ENCODE results near the gene PPL.

PPL gene

DNA sequence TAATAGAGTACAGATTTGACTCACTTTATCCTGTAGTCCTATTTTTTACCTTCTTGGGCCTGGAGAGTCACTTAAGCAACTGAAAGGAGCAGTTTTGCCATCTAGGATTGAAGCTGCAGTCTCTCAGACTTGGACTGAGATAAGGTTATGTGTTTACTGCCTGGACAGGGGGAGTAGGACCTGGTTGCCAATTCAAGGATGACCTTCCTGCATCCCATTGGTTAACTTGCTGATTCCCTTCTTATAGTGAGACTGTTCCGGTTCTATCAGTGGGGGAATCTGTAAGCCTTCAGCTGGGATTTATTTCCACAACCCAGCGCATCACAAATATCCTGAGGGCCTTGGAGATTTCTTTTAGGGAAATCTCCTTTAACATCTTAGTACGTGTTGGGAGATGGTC lies 86.7 kb downstream of the PPL start:
- TF ChIP-seq TAF1 (IDR thresholded peaks at IDR 0.05; ENCODE audit: low read depth, low read length) (no peak), SPI1 (IDR thresholded peaks at IDR 0.05; ENCODE audit: low read depth, low read length) (no peak), POLR2A (IDR thresholded peaks at IDR 0.05; ENCODE audit: low read depth, low read length) (no peak), PAX5 (IDR thresholded peaks at IDR 0.05; ENCODE audit: insufficient read depth, low read length, severe bottlenecking) (no peak), POLR2AphosphoS5 (IDR thresholded peaks at IDR 0.05; ENCODE audit: low read depth, low read length) (no peak), POU2F2 (IDR thresholded peaks at IDR 0.05; ENCODE audit: low read depth, low read length) (no peak)
- FAIRE-seq, result no peak
- DNase-seq (ENCODE audit: insufficient read length, low spot score), result no peak

- peak; percentile 75 for FAIRE-seq
- TF ChIP-seq POLR2A (IDR thresholded peaks at IDR 0.05; ENCODE audit: low read depth, low read length), result no peak
- no peak for TF ChIP-seq PAX5 (IDR thresholded peaks at IDR 0.05; ENCODE audit: insufficient read depth, low read length, severe bottlenecking)
- no peak for TF ChIP-seq POLR2AphosphoS5 (IDR thresholded peaks at IDR 0.05; ENCODE audit: low read depth, low read length)
- no peak for TF ChIP-seq TAF1 (IDR thresholded peaks at IDR 0.05; ENCODE audit: low read depth, low read length)
- no peak for TF ChIP-seq SPI1 (IDR thresholded peaks at IDR 0.05; ENCODE audit: low read depth, low read length)
- TF ChIP-seq POU2F2 (IDR thresholded peaks at IDR 0.05; ENCODE audit: low read depth, low read length), result no peak
- peak; percentile 42 for DNase-seq (ENCODE audit: insufficient read length, low spot score)
Measured at GRCh38 chr16:4847774-4848587, 89.0 kb downstream of the PPL start.

DNA sequence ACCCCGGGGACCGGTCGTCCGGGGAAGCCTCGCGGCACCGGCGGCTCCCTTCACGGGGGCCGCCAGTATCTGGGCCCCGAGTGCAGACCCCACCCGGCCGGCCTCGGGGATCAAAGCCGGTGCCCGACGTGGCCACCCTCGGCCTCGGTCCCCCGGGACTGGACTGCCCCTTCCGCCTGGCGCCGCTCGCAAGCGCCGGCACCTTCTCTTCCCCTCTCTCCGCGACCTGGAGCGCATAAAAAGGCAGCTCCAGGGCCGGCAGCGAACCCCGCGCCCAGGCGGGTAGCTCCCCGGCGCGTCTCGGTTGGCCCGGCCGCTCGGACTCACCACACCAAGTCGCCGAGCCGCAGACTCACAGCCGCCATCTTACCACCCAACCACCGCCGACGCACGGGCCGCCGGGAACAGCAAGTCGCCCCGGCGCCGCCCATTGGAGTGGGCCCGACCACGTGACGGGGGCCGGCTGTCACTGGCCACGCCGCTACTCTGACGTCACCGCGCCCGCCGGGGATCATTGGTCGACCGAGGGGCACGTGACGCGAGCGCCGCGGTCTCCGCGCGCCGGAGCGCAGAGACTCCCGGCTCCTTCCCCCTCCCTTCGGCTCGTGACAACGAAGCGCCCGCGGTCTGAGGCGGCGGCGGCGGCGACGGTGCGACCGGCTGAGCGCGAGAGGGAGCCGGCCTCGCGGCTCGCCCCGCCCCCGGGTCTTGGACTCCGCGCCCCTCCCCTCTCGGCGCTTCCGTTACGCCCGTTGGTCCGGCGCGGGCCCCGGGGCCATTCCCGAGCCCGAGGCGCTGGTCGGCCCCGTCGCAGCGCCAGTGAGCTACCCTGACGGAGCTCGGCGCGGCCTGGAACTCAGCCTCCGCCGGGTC lies 89.8 kb downstream of the PPL start, which contains the start of the genes GLYR1 and UBN1:
Gene GLYR1 (minus strand): TSS at position 388 of the 873 bp plus-strand sequence. CDS start 23 bp downstream, at position 365.
Gene UBN1 (plus strand): TSS at position 581 of the 873 bp plus-strand sequence. CDS start 5,437 bp downstream, outside the sequence.
- FAIRE-seq (peak; percentile 99), DNase-seq (ENCODE audit: insufficient read length, low spot score) (peak; percentile 95)
- TF ChIP-seq POLR2A (IDR thresholded peaks at IDR 0.05; ENCODE audit: low read depth, low read length), result peak; percentile 71; the same call in 1 of the 2 replicates
- no peak for TF ChIP-seq SPI1 (IDR thresholded peaks at IDR 0.05; ENCODE audit: low read depth, low read length)
- TF ChIP-seq POU2F2 (IDR thresholded peaks at IDR 0.05; ENCODE audit: low read depth, low read length), result 0 out of 2 replicates have a peak, but pooled peaks have one; percentile 42
- TF ChIP-seq POLR2AphosphoS5 (IDR thresholded peaks at IDR 0.05; ENCODE audit: low read depth, low read length), result peak; percentile 81
- no peak for TF ChIP-seq PAX5 (IDR thresholded peaks at IDR 0.05; ENCODE audit: insufficient read depth, low read length, severe bottlenecking)
- TF ChIP-seq TAF1 (IDR thresholded peaks at IDR 0.05; ENCODE audit: low read depth, low read length), result peak; percentile 89

GRCh38 chr16:4846503-4846900 lies 90.4 kb downstream of the PPL start:
- TF ChIP-seq SPI1 (IDR thresholded peaks at IDR 0.05; ENCODE audit: low read depth, low read length) (peak; percentile 27; the same call in 1 of the 2 replicates), PAX5 (IDR thresholded peaks at IDR 0.05; ENCODE audit: insufficient read depth, low read length, severe bottlenecking) (peak; percentile 90), POLR2A (IDR thresholded peaks at IDR 0.05; ENCODE audit: low read depth, low read length) (no peak; the same call in 1 of the 2 replicates)
- DNase-seq (ENCODE audit: insufficient read length, low spot score) (peak; percentile 25), FAIRE-seq (peak; percentile 51)

GRCh38 chr16:4840984-4841383 lies 96.0 kb downstream of the PPL start:
- TF ChIP-seq TAF1 (IDR thresholded peaks at IDR 0.05; ENCODE audit: low read depth, low read length), result no peak
- no peak for TF ChIP-seq PAX5 (IDR thresholded peaks at IDR 0.05; ENCODE audit: insufficient read depth, low read length, severe bottlenecking)
- TF ChIP-seq POLR2AphosphoS5 (IDR thresholded peaks at IDR 0.05; ENCODE audit: low read depth, low read length), result no peak
- no peak for TF ChIP-seq POLR2A (IDR thresholded peaks at IDR 0.05; ENCODE audit: low read depth, low read length)
- TF ChIP-seq SPI1 (IDR thresholded peaks at IDR 0.05; ENCODE audit: low read depth, low read length), result no peak
- TF ChIP-seq POU2F2 (IDR thresholded peaks at IDR 0.05; ENCODE audit: low read depth, low read length), result no peak
- DNase-seq (ENCODE audit: insufficient read length, low spot score), result no peak
- no peak for FAIRE-seq

DNA sequence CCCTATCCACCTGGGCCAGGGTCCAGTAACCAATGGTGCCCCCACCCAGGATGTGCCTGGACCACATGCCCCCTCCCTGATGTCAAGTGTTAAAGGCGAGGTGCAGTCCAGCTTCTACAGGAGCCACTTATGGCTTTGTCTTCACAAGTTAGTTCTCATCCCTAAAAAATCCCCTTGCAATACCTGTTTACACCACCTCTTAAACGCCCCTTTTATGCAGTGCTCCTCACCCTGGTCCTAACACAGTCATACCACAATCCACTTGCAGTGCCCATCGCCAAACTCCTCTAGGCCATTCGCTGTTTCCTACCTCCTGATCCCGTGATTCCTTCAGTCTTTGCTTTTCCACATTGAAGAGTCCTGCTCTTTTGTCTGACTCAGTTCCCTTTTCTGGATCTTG lies 97.0 kb downstream of the PPL start:
- no peak for TF ChIP-seq POLR2AphosphoS5 (IDR thresholded peaks at IDR 0.05; ENCODE audit: low read depth, low read length)
- FAIRE-seq, result no peak
- DNase-seq (ENCODE audit: insufficient read length, low spot score), result no peak

DNA sequence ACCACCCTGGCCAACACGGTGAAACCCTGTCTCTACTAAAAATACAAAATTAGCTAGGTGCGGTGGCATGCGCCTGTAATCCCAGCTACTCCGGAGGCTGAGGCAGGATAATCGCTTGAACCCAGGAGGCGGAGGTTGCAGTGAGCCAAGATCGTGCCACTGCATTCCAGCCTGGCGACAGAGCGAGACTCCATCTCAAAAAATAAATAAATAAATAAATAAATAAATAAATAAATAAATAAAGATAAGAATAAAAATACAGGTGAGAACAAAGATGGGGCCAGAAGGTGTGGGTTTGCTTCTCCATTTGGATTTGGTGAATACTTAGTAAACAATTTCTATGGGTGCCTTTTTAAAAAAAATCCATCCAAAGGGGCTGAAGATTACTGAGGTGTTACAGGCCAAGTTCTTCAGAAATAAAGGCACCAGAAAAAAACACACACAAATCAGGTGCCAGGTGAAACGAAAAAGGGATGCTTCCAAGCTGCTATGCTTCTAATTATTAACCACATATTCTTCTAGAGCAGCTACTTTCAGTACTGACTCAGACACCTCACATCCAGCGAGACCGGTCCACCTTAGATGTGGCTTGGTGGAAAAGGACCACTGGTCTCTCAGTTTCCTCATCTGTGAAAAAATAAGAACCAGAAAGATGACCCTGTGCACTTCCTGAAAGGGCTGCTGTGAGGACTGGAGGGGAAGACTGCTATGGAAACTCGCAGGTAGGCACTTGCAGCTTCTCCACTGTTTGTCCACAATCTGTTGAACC lies 99.0 kb downstream of the PPL start:
- FAIRE-seq (no peak), DNase-seq (ENCODE audit: insufficient read length, low spot score) (no peak)
- TF ChIP-seq POLR2A (IDR thresholded peaks at IDR 0.05; ENCODE audit: low read depth, low read length) (no peak), PAX5 (IDR thresholded peaks at IDR 0.05; ENCODE audit: insufficient read depth, low read length, severe bottlenecking) (no peak), POU2F2 (IDR thresholded peaks at IDR 0.05; ENCODE audit: low read depth, low read length) (no peak), SPI1 (IDR thresholded peaks at IDR 0.05; ENCODE audit: low read depth, low read length) (no peak), TAF1 (IDR thresholded peaks at IDR 0.05; ENCODE audit: low read depth, low read length) (no peak), POLR2AphosphoS5 (IDR thresholded peaks at IDR 0.05; ENCODE audit: low read depth, low read length) (no peak)

- FAIRE-seq, result no peak
Measured at GRCh38 chr16:4836727-4837126, 100.2 kb downstream of the PPL start.

More at GRCh38 chr16:4836727-4837126, 100.2 kb downstream of the PPL start:
- TF ChIP-seq PAX5 (IDR thresholded peaks at IDR 0.05; ENCODE audit: insufficient read depth, low read length, severe bottlenecking) (no peak), POLR2AphosphoS5 (IDR thresholded peaks at IDR 0.05; ENCODE audit: low read depth, low read length) (no peak), TAF1 (IDR thresholded peaks at IDR 0.05; ENCODE audit: low read depth, low read length) (no peak), POLR2A (IDR thresholded peaks at IDR 0.05; ENCODE audit: low read depth, low read length) (no peak), SPI1 (IDR thresholded peaks at IDR 0.05; ENCODE audit: low read depth, low read length) (no peak), POU2F2 (IDR thresholded peaks at IDR 0.05; ENCODE audit: low read depth, low read length) (no peak)
- no peak for DNase-seq (ENCODE audit: insufficient read length, low spot score)

Measured in GM12891 (cell line).